ENCODE measurements around the gene NCOA1. TPM values are rescaled to one million over a fixed set of nuclear protein-coding genes. Genes with fewer than 3 reads are reported as not detected.
"Not testable (repeated sequence)": the region's sequence is repeated elsewhere in the genome, so short reads cannot be mapped to it uniquely, and the experiment has no call there.

The NCOA1 gene
- total RNA-seq, 1 donor from 2014 or later = 48.4 TPM

- TF ChIP-seq POLR2A (IDR thresholded peaks at IDR 0.05) = no peak
- no peak for TF ChIP-seq POLR2AphosphoS5 (IDR thresholded peaks at IDR 0.05; ENCODE audit: insufficient read depth in 1 of 2, low read depth in 1 of 2)
- TF ChIP-seq, protein P1, sequence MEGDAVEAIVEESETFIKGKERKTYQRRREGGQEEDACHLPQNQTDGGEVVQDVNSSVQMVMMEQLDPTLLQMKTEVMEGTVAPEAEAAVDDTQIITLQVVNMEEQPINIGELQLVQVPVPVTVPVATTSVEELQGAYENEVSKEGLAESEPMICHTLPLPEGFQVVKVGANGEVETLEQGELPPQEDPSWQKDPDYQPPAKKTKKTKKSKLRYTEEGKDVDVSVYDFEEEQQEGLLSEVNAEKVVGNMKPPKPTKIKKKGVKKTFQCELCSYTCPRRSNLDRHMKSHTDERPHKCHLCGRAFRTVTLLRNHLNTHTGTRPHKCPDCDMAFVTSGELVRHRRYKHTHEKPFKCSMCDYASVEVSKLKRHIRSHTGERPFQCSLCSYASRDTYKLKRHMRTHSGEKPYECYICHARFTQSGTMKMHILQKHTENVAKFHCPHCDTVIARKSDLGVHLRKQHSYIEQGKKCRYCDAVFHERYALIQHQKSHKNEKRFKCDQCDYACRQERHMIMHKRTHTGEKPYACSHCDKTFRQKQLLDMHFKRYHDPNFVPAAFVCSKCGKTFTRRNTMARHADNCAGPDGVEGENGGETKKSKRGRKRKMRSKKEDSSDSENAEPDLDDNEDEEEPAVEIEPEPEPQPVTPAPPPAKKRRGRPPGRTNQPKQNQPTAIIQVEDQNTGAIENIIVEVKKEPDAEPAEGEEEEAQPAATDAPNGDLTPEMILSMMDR (IDR thresholded peaks at IDR 0.05) = no peak
- DNase-seq (ENCODE audit: extremely low spot score in 2 of 2) = no peak
- intact Hi-C loops (cut with DNase I) = no loop called here
- Histone ChIP-seq H3K4me1 (peaks cover 15% of the 10 kb centered on the region), H3K9me3 (no peaks in the 10 kb centered on the region), H3K36me3 (peaks cover 0 to 16% of the 10 kb centered on the region in 2 donors), H3K4me3 (no peak overlapping the region), H3K27ac (no peak overlapping the region), H3K27me3 (no peaks in the 10 kb centered on the region)
Measured at GRCh38 chr2:24566209-24566608, 75.2 kb downstream of the NCOA1 start.

GRCh38 chr2:24566630-24567029 lies 75.6 kb downstream of the NCOA1 start:
- H3K4me3 ChIP-seq = no peak overlapping the region
- TF ChIP-seq POLR2AphosphoS5 (IDR thresholded peaks at IDR 0.05; ENCODE audit: insufficient read depth in 1 of 2, low read depth in 1 of 2) = no peak
- TF ChIP-seq, protein P1 (IDR thresholded peaks at IDR 0.05) = no peak
- no peak for TF ChIP-seq POLR2A (IDR thresholded peaks at IDR 0.05)
- DNase-seq (ENCODE audit: extremely low spot score in 2 of 2) = no peak
- intact Hi-C loops (cut with DNase I) = no loop called here
- no peaks in the 10 kb centered on the region for H3K9me3 ChIP-seq
- H3K27ac ChIP-seq = no peak overlapping the region
- peaks cover 15% of the 10 kb centered on the region for H3K4me1 ChIP-seq
- peaks cover 0 to 16% of the 10 kb centered on the region in 2 donors for H3K36me3 ChIP-seq
- no peaks in the 10 kb centered on the region for H3K27me3 ChIP-seq

- intact Hi-C loops (cut with DNase I) = no loop called here
- Histone ChIP-seq H3K27ac (no peak overlapping the region), H3K9me3 (no peaks in the 10 kb centered on the region), H3K36me3 (peaks cover 0 to 16% of the 10 kb centered on the region in 2 donors), H3K4me1 (peaks cover 8% of the 10 kb centered on the region), H3K4me3 (no peak overlapping the region), H3K27me3 (no peaks in the 10 kb centered on the region)
- DNase-seq (ENCODE audit: extremely low spot score in 2 of 2) = no peak
- TF ChIP-seq, protein P1 (IDR thresholded peaks at IDR 0.05) = no peak
- TF ChIP-seq POLR2A (IDR thresholded peaks at IDR 0.05) (no peak), POLR2AphosphoS5 (IDR thresholded peaks at IDR 0.05; ENCODE audit: insufficient read depth in 1 of 2, low read depth in 1 of 2) (no peak)
Measured at GRCh38 chr2:24568551-24568950, 77.5 kb downstream of the NCOA1 start.

DNA sequence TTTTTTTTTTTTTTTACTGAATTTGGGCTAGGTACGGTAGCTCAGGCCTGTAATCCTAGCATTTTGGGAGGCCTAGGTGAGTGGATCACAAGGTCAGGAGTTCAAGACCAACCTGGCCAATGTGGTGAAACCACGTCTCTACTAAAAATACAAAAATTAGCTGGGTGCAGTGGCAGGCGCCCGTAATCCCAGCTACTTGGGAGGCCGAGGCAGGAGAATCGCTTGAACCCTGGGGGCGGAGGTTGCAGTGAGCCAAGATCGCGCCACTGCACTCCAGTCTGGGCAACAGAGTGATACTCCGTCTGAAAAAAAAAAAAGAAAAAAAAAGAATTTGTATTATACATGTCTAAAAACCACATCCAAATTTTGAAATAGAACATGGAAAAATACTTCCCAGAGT lies 78.5 kb downstream of the NCOA1 start:
- H3K4me1 ChIP-seq; H3K4me3 ChIP-seq; H3K9me3 ChIP-seq; DNase-seq (ENCODE audit: extremely low spot score in 2 of 2); H3K27ac ChIP-seq; H3K27me3 ChIP-seq; intact Hi-C loops (cut with DNase I): not testable (repeated sequence)
- H3K36me3 ChIP-seq = peaks cover 0 to 16% of the 10 kb centered on the region in 2 donors

- Histone ChIP-seq H3K4me1 (peaks cover 8% of the 10 kb centered on the region), H3K9me3 (no peaks in the 10 kb centered on the region), H3K27me3 (no peaks in the 10 kb centered on the region), H3K27ac (no peak overlapping the region), H3K4me3 (no peak overlapping the region), H3K36me3 (peaks cover 0 to 16% of the 10 kb centered on the region in 2 donors)
- TF ChIP-seq POLR2AphosphoS5 (IDR thresholded peaks at IDR 0.05; ENCODE audit: insufficient read depth in 1 of 2, low read depth in 1 of 2) = no peak
- TF ChIP-seq, protein P1 (IDR thresholded peaks at IDR 0.05) = no peak
- TF ChIP-seq POLR2A (IDR thresholded peaks at IDR 0.05) = no peak
- DNase-seq (ENCODE audit: extremely low spot score in 2 of 2) = no peak
- intact Hi-C loops (cut with DNase I) = no loop called here
Measured at GRCh38 chr2:24570225-24570624, 79.2 kb downstream of the NCOA1 start.

Data from vagina (tissue), 2 donors.